Measurements from ENCODE around the gene CBFB.

CBFB gene

DNA sequence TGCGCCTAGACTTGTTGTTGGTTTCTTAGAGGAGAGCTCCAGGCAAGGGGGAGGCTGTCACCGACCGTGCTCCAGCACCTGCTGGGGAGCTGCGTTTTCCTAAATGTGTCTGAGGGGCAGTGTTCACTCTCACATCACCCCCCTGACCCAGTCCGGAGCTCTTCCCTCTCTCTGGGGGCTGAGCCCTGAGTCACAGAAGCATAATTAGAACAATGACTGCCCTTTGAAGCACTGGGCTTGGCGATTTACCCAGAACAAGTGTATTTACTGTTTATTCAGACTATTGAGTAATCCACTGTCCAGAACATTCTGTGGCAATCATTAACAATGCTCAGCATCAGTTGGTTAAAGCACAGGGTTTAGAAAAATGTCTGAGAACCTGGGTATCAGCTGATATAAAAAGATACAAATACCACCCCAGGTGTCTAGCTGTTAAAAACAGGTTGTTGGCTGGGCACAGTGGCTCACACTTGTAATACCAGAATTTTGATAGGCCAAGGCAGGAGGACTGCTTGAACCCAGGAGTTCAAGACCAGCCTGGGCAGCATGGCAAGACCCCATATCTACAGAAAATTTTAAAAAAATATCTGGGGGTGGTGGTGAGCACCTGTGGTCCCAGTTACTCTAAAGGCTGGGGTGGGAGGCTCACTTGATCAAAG lies 32.5 kb upstream of the CBFB start:
- TF ChIP-seq, protein P1, sequence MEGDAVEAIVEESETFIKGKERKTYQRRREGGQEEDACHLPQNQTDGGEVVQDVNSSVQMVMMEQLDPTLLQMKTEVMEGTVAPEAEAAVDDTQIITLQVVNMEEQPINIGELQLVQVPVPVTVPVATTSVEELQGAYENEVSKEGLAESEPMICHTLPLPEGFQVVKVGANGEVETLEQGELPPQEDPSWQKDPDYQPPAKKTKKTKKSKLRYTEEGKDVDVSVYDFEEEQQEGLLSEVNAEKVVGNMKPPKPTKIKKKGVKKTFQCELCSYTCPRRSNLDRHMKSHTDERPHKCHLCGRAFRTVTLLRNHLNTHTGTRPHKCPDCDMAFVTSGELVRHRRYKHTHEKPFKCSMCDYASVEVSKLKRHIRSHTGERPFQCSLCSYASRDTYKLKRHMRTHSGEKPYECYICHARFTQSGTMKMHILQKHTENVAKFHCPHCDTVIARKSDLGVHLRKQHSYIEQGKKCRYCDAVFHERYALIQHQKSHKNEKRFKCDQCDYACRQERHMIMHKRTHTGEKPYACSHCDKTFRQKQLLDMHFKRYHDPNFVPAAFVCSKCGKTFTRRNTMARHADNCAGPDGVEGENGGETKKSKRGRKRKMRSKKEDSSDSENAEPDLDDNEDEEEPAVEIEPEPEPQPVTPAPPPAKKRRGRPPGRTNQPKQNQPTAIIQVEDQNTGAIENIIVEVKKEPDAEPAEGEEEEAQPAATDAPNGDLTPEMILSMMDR (IDR thresholded peaks at IDR 0.05; ENCODE audit: insufficient read depth, low read depth, low read length, missing control alignments), result no peak
- H3K4me3 ChIP-seq (ENCODE audit: low read depth, low read length), result no peak overlapping the region
- DNase-seq (ENCODE audit: low read depth), result no peak

DNA sequence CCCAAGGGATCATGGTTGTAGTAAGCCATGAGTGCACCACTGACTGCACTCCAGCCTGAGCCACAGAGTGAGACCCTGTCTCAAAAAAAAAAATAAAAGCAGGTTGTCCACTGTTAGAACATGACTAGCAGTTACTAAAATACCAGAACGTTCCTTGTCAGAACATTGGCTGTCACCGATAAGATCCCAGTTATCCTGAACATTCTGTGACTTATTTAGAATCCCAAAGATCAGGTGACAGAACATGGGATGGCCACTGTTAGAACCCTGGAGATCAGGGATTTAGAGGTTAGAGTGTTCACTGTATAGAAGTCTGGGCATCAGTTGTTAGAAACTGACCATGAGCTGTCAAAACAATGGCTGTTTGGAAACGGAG lies 32.0 kb upstream of the CBFB start:
- TF ChIP-seq, protein P1 (IDR thresholded peaks at IDR 0.05; ENCODE audit: insufficient read depth, low read depth, low read length, missing control alignments), result no peak
- DNase-seq (ENCODE audit: low read depth), result no peak
- no peak overlapping the region for H3K4me3 ChIP-seq (ENCODE audit: low read depth, low read length)

DNA sequence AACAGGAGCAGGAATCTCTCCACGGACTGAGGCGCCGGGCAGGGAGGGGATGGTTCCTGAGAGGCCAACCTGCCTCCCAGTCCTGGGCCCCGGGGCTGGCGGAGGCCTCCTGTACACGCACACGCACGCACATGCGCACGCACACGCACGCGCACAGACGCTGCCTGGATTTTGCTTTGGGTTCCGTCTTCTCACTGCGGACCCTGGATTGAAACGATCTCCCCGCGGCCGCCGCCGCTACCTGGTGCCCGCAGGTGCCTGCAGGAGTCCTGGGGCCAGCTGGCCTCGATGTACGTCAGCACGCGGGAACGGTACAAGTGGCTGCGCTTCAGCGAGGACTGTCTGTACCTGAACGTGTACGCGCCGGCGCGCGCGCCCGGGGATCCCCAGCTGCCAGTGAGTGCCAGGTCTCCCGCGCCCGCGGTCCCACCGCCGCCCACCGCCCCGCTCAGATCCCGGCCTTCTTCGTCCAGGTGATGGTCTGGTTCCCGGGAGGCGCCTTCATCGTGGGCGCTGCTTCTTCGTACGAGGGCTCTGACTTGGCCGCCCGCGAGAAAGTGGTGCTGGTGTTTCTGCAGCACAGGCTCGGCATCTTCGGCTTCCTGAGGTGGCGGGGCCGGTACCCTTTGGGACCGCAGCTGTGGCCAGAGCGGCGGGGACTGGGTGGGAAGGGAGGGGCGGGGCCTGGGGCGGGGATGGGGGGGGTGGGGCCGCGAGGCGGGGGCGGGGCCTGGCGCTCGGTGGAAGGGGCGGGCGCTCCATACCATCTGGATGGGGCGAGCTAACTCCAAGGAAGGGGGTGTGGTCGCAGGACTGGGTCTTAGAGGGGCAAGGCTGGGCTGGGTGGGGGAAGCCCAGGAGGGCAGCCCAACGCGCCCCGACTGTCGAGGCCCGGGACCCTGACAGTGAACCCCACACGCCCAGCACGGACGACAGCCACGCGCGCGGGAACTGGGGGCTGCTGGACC lies 28.3 kb upstream of the CBFB start:
- peak overlapping the region; percentile 60 for H3K4me3 ChIP-seq (ENCODE audit: low read depth, low read length)
- DNase-seq (ENCODE audit: low read depth), result peak; percentile 50
- TF ChIP-seq, protein P1 (IDR thresholded peaks at IDR 0.05; ENCODE audit: insufficient read depth, low read depth, low read length, missing control alignments), result no peak

DNA sequence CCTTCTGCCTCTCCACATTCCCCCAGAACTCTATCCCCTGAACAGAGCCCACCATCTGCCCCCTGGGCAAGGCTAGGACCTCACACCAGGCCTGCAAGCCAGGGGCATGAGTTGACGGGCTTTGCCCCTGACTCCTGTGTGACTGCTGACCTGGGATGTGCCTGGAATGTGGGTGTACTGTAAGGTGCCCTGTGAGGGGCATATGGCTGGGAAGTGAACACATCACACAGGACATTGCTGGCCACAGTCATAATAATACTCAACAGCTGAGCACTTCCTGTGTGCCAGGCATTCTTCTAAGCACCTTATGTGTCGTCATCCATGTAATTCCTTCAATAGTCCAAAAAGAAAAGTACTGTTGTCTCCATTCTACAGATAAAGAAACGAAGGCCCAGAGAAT lies 27.2 kb upstream of the CBFB start:
- DNase-seq (ENCODE audit: low read depth), result no peak
- no peak overlapping the region for H3K4me3 ChIP-seq (ENCODE audit: low read depth, low read length)
- TF ChIP-seq, protein P1 (IDR thresholded peaks at IDR 0.05; ENCODE audit: insufficient read depth, low read depth, low read length, missing control alignments), result no peak

DNA sequence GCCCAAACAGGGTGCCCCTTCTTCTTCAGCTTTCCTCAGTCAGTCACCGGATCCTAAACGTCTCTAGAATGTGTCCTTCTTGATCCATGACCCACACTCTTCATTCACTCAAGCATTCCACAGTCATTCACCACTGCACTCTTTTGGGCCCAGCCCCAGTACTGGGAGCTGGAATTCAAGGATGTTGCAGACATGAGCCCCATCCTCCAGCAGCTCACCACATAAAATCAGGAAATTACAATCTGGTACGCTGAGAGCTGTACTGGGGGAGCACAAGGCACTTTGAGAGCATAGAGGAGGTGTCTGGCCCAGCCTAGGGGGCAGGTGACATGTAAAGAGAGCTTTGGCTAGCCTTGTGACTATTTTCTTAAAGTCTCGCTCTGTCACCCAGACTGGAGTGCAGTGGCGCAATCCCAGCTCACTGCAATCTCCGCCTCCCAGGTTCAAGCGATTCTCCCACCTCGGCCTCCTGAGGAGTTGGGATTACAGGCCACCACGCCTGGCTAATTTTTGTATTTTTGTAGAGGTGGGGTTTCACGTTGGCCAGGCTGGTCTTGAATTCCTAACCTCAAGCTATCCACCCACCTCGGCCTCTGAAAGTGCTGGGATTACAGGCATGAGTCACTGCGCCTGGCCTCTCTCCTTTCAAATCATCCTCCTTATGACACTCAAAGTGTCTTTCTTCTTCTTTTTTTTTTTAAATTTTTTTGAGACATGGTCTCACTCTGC lies 21.9 kb upstream of the CBFB start:
- H3K4me3 ChIP-seq (ENCODE audit: low read depth, low read length), result no peak overlapping the region
- TF ChIP-seq, protein P1 (IDR thresholded peaks at IDR 0.05; ENCODE audit: insufficient read depth, low read depth, low read length, missing control alignments), result no peak
- no peak for DNase-seq (ENCODE audit: low read depth)

DNA sequence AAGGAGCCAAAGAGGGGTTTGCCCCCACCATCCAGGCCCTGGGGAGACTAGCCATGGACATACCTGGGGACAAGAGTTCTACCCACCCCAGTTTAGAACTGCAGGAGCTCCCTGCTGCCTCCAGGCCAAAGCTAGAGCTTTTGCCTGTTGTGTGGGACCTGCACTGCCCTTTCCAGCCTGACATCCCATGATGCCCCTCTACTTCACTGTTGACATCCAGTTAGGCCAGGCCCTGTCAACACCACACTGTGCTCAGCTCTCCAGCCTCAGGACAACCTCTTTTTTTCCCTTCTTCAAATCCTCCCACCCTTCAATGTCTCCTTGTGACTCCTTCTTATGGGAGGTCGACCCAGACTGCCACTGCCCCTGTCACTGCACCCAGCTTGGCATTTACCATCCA lies 19.8 kb upstream of the CBFB start:
- no peak for DNase-seq (ENCODE audit: low read depth)
- no peak overlapping the region for H3K4me3 ChIP-seq (ENCODE audit: low read depth, low read length)
- TF ChIP-seq, protein P1 (IDR thresholded peaks at IDR 0.05; ENCODE audit: insufficient read depth, low read depth, low read length, missing control alignments), result no peak

All from GM12865 (cell line).